ENCODE results near the gene OSBPL9. TPM values are rescaled to one million over a fixed set of nuclear protein-coding genes. Genes with fewer than 3 reads are reported as not detected.
"Not testable (repeated sequence)": the region's sequence is repeated elsewhere in the genome, so short reads cannot be mapped to it uniquely, and the experiment has no call there.

The OSBPL9 gene
- polyA plus RNA-seq, 4 donors, result 19.7 to 72.9 (median 31.8) TPM

GRCh38 chr1:51594716-51595115, 22.2 kb upstream of the OSBPL9 start:
- peaks cover 0 to 4% (median 0%) of the 10 kb centered on the region in 3 donors for H3K36me3 ChIP-seq (ENCODE audit: control insufficient read depth in 3 of 3, insufficient read depth in 2 of 3, low read depth in 1 of 3, low read length in 3 of 3)
- H3K27me3 ChIP-seq (ENCODE audit: control insufficient read depth in 3 of 3, insufficient read depth in 3 of 3, low read length in 3 of 3), result no peaks in the 10 kb centered on the region
- H3K9me3 ChIP-seq (ENCODE audit: control insufficient read depth in 2 of 2, insufficient read depth in 1 of 2, low read depth in 1 of 2, low read length in 1 of 2), result no peaks in the 10 kb centered on the region
- FAIRE-seq (no peak), DNase-seq (no peak)
- H3K4me1 ChIP-seq (ENCODE audit: control insufficient read depth in 3 of 3, insufficient read depth in 2 of 3, low read depth in 1 of 3, low read length in 2 of 3), result no peaks in the 10 kb centered on the region
- H3K27ac ChIP-seq (ENCODE audit: low read depth in 1 of 3, low read length in 2 of 3), result no peak overlapping the region
- no peak overlapping the region for H3K4me3 ChIP-seq (ENCODE audit: low read depth in 1 of 3, low read length in 3 of 3)
- 90 to 92% (median 92%) methylated on average over 20 of the region's 20 CpGs for WGBS, 3 donors

GRCh38 chr1:51600529-51600928, 16.4 kb upstream of the OSBPL9 start:
- Histone ChIP-seq H3K36me3 (ENCODE audit: control insufficient read depth in 3 of 3, insufficient read depth in 2 of 3, low read depth in 1 of 3, low read length in 3 of 3) (no peaks in the 10 kb centered on the region), H3K4me3 (ENCODE audit: low read depth in 1 of 3, low read length in 3 of 3) (no peak overlapping the region), H3K4me1 (ENCODE audit: control insufficient read depth in 3 of 3, insufficient read depth in 2 of 3, low read depth in 1 of 3, low read length in 2 of 3) (no peaks in the 10 kb centered on the region), H3K9me3 (ENCODE audit: control insufficient read depth in 2 of 2, insufficient read depth in 1 of 2, low read depth in 1 of 2, low read length in 1 of 2) (no peaks in the 10 kb centered on the region), H3K27ac (ENCODE audit: low read depth in 1 of 3, low read length in 2 of 3) (no peak overlapping the region), H3K27me3 (ENCODE audit: control insufficient read depth in 3 of 3, insufficient read depth in 3 of 3, low read length in 3 of 3) (no peaks in the 10 kb centered on the region)
- FAIRE-seq, result no peak
- DNase-seq, result no peak
- 69 to 88% (median 83%) methylated on average over 2 of the region's 2 CpGs for WGBS, 3 donors

GRCh38 chr1:51600965-51601364, 15.9 kb upstream of the OSBPL9 start:
- DNase-seq (no peak), FAIRE-seq (no peak)
- 61 to 89% (median 89%) methylated on average over 1 of the region's 1 CpG for WGBS, 3 donors
- Histone ChIP-seq H3K27me3 (ENCODE audit: control insufficient read depth in 3 of 3, insufficient read depth in 3 of 3, low read length in 3 of 3) (no peaks in the 10 kb centered on the region), H3K4me3 (ENCODE audit: low read depth in 1 of 3, low read length in 3 of 3) (no peak overlapping the region), H3K9me3 (ENCODE audit: control insufficient read depth in 2 of 2, insufficient read depth in 1 of 2, low read depth in 1 of 2, low read length in 1 of 2) (no peaks in the 10 kb centered on the region), H3K27ac (ENCODE audit: low read depth in 1 of 3, low read length in 2 of 3) (no peak overlapping the region), H3K36me3 (ENCODE audit: control insufficient read depth in 3 of 3, insufficient read depth in 2 of 3, low read depth in 1 of 3, low read length in 3 of 3) (no peaks in the 10 kb centered on the region), H3K4me1 (ENCODE audit: control insufficient read depth in 3 of 3, insufficient read depth in 2 of 3, low read depth in 1 of 3, low read length in 2 of 3) (no peaks in the 10 kb centered on the region)

GRCh38 chr1:51605961-51606723, 10.8 kb upstream of the OSBPL9 start:
- Histone ChIP-seq H3K4me3 (ENCODE audit: low read depth in 1 of 3, low read length in 3 of 3) (no peak overlapping the region), H3K9me3 (ENCODE audit: control insufficient read depth in 2 of 2, insufficient read depth in 1 of 2, low read depth in 1 of 2, low read length in 1 of 2) (no peaks in the 10 kb centered on the region), H3K27me3 (ENCODE audit: control insufficient read depth in 3 of 3, insufficient read depth in 3 of 3, low read length in 3 of 3) (no peaks in the 10 kb centered on the region), H3K4me1 (ENCODE audit: control insufficient read depth in 3 of 3, insufficient read depth in 2 of 3, low read depth in 1 of 3, low read length in 2 of 3) (no peaks in the 10 kb centered on the region), H3K27ac (ENCODE audit: low read depth in 1 of 3, low read length in 2 of 3) (no peak overlapping the region), H3K36me3 (ENCODE audit: control insufficient read depth in 3 of 3, insufficient read depth in 2 of 3, low read depth in 1 of 3, low read length in 3 of 3) (no peaks in the 10 kb centered on the region)
- FAIRE-seq (no peak), DNase-seq (no peak)
- WGBS, 3 donors, result 86 to 88% (median 88%) methylated on average over 5 of the region's 5 CpGs

GRCh38 chr1:51607681-51608095, 9.2 kb upstream of the OSBPL9 start:
- FAIRE-seq (no peak), DNase-seq (no peak)
- H3K4me3 ChIP-seq (ENCODE audit: low read depth in 1 of 3, low read length in 3 of 3), result no peak overlapping the region
- no peaks in the 10 kb centered on the region for H3K36me3 ChIP-seq (ENCODE audit: control insufficient read depth in 3 of 3, insufficient read depth in 2 of 3, low read depth in 1 of 3, low read length in 3 of 3)
- H3K4me1 ChIP-seq (ENCODE audit: control insufficient read depth in 3 of 3, insufficient read depth in 2 of 3, low read depth in 1 of 3, low read length in 2 of 3), result no peaks in the 10 kb centered on the region
- H3K27me3 ChIP-seq (ENCODE audit: control insufficient read depth in 3 of 3, insufficient read depth in 3 of 3, low read length in 3 of 3), result no peaks in the 10 kb centered on the region
- H3K9me3 ChIP-seq (ENCODE audit: control insufficient read depth in 2 of 2, insufficient read depth in 1 of 2, low read depth in 1 of 2, low read length in 1 of 2), result no peaks in the 10 kb centered on the region
- 64 to 75% (median 74%) methylated on average over 6 of the region's 6 CpGs for WGBS, 3 donors
- no peak overlapping the region for H3K27ac ChIP-seq (ENCODE audit: low read depth in 1 of 3, low read length in 2 of 3)

GRCh38 chr1:51610104-51610503, 6.8 kb upstream of the OSBPL9 start:
- not testable (repeated sequence) for H3K4me3 ChIP-seq (ENCODE audit: low read depth in 1 of 3, low read length in 3 of 3); FAIRE-seq; H3K27ac ChIP-seq (ENCODE audit: low read depth in 1 of 3, low read length in 2 of 3); H3K27me3 ChIP-seq (ENCODE audit: control insufficient read depth in 3 of 3, insufficient read depth in 3 of 3, low read length in 3 of 3); H3K4me1 ChIP-seq (ENCODE audit: control insufficient read depth in 3 of 3, insufficient read depth in 2 of 3, low read depth in 1 of 3, low read length in 2 of 3); H3K36me3 ChIP-seq (ENCODE audit: control insufficient read depth in 3 of 3, insufficient read depth in 2 of 3, low read depth in 1 of 3, low read length in 3 of 3); H3K9me3 ChIP-seq (ENCODE audit: control insufficient read depth in 2 of 2, insufficient read depth in 1 of 2, low read depth in 1 of 2, low read length in 1 of 2); DNase-seq
- WGBS, 3 donors, result 96 to 97% (median 96%) methylated on average over 6 of the region's 6 CpGs

- FAIRE-seq, result no peak
- Histone ChIP-seq H3K4me1 (ENCODE audit: control insufficient read depth in 3 of 3, insufficient read depth in 2 of 3, low read depth in 1 of 3, low read length in 2 of 3) (no peaks in the 10 kb centered on the region), H3K36me3 (ENCODE audit: control insufficient read depth in 3 of 3, insufficient read depth in 2 of 3, low read depth in 1 of 3, low read length in 3 of 3) (peaks cover 0 to 2% (median 0%) of the 10 kb centered on the region in 3 donors), H3K27ac (ENCODE audit: low read depth in 1 of 3, low read length in 2 of 3) (no peak overlapping the region), H3K27me3 (ENCODE audit: control insufficient read depth in 3 of 3, insufficient read depth in 3 of 3, low read length in 3 of 3) (no peaks in the 10 kb centered on the region), H3K4me3 (ENCODE audit: low read depth in 1 of 3, low read length in 3 of 3) (no peak overlapping the region), H3K9me3 (ENCODE audit: control insufficient read depth in 2 of 2, insufficient read depth in 1 of 2, low read depth in 1 of 2, low read length in 1 of 2) (no peaks in the 10 kb centered on the region)
- WGBS, 3 donors, result 74 to 82% (median 75%) methylated on average over 4 of the region's 4 CpGs
- no peak for DNase-seq
Observed at GRCh38 chr1:51610637-51611036, 6.3 kb upstream of the OSBPL9 start.

- Histone ChIP-seq H3K36me3 (ENCODE audit: control insufficient read depth in 3 of 3, insufficient read depth in 2 of 3, low read depth in 1 of 3, low read length in 3 of 3) (peaks cover 0 to 2% (median 0%) of the 10 kb centered on the region in 3 donors), H3K4me3 (ENCODE audit: low read depth in 1 of 3, low read length in 3 of 3) (no peak overlapping the region), H3K9me3 (ENCODE audit: control insufficient read depth in 2 of 2, insufficient read depth in 1 of 2, low read depth in 1 of 2, low read length in 1 of 2) (no peaks in the 10 kb centered on the region), H3K4me1 (ENCODE audit: control insufficient read depth in 3 of 3, insufficient read depth in 2 of 3, low read depth in 1 of 3, low read length in 2 of 3) (peaks cover 0 to 3% (median under 1%) of the 10 kb centered on the region in 3 donors), H3K27me3 (ENCODE audit: control insufficient read depth in 3 of 3, insufficient read depth in 3 of 3, low read length in 3 of 3) (no peaks in the 10 kb centered on the region), H3K27ac (ENCODE audit: low read depth in 1 of 3, low read length in 2 of 3) (no peak overlapping the region)
- 47 to 66% (median 55%) methylated on average over 2 of the region's 2 CpGs for WGBS, 3 donors
- FAIRE-seq (no peak), DNase-seq (no peak)
Observed at GRCh38 chr1:51612447-51612961, 4.4 kb upstream of the OSBPL9 start.

Data from small intestine (tissue), 7 donors.